ENCODE measurements around the gene AIG1.
"Not testable (repeated sequence)": the region's sequence is repeated elsewhere in the genome, so short reads cannot be mapped to it uniquely, and the experiment has no call there.

AIG1 gene

DNA sequence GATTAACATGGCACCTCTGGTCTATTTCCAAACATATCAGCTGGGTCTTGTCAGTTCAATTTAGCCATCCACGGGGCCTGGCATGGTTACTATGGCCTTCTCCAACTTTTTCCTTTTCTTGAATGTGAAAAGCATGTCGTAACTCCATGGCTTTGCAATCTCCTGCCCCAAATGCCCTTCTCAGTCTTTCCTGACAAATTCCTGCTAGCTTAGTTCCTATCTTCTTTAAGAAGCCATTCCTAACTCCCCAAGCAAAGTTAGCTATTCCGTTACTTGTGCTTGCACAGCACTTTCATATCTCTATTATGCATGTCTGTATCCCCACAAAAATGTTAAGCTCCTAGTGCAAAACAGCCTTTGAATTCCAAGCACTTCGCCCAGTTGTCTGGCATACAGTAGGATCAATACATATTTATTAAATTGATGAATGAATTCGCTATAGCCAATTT, 105.6 kb downstream of the AIG1 start:
- no peak for DNase-seq (ENCODE audit: low spot score)

DNA sequence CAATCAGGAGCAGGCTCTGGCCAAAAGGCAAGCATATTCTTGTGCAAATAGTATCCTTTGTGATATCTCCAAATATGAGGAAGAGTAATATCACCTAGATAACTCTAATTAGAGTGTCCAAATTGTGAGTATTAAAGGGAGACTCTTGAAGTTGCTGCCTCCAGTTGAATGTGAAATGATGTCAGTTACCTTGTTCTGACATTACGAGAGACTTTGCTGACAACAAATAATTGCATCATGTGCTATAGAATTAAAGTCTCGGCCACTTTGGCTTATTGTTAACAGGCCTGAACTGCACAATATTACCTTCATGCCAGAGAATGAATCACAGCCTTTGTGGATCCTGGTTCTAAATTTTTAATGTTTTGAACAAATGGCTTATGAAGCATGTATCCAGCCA, 106.5 kb downstream of the AIG1 start:
- DNase-seq (ENCODE audit: low spot score) = no peak

DNA sequence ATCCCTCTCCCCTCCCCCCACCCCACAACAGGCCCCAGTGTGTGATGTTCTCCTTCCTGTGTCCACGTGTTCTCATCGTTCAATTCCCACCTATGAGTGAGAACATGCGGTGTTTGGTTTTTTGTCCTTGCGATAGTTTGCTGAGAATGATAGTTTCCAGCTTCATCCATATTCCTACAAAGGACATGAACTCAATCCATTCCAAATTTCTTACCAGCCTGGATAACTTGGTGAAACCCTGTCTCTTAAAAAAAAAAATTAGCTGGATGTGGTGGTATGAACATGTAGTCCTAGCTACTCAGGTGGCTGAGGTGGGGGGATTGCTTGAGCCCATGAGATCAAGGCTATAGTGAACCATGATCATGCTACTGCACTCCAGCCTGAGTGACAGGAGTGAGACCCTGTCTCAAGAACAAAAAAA, 107.7 kb downstream of the AIG1 start:
- not testable (repeated sequence) for DNase-seq (ENCODE audit: low spot score)

DNA sequence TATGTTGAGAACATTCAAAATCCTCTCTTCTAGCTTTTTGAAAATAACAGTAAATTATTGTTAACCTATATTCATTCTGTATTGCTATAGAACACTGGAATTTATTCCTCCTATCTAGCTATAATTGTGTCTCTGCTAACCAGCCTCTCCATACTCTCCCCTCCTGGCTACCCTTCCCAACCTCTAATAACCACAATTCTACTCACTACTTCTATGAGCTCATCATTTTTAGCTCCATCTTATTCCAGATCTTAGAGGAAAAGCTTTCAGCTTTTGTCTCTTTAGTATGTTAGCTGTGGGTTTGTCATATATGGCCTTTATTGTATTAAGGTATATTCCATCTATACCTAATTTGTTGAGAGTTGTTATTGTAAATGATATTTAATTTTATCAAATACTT, 108.8 kb downstream of the AIG1 start:
- DNase-seq (ENCODE audit: low spot score) = no peak

DNA sequence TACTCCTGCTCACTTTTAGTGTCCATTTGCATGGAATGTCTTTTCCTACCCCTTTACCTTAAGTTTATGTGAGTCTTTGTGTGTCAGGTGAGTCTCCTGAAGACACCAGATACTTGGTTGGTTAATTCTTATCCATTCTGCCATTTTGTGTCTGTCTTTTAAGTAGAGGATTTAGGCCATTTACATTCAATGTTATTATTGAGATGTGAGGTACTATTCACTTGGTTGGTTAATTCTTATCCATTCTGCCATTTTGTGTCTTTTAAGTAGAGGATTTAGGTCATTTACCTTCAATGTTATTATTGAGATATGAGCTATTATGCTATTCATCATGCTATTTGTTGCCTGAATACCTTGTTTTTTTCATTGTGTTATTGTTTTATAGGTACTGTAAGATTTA, 113.8 kb downstream of the AIG1 start:
- DNase-seq (ENCODE audit: low spot score) = no peak

DNA sequence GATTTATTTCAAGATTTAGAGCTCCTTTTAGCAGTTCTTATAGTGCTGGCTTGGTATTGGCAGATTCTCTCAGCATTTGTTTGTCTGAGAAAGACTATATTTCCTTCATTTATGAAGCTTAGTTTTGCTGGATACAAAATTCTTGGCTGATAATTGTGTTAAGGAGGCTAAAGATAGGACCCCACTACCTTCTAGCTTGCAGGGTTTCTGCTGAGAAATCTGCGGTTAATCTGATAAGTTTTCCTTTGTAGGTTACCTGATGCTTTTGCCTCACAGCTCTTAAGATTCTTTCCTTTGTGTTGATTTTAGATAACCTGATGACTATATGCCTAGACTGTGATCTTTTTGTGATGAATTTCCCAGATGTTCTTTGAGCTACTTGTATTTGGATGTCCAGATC, 114.3 kb downstream of the AIG1 start:
- DNase-seq (ENCODE audit: low spot score) = no peak

DNA sequence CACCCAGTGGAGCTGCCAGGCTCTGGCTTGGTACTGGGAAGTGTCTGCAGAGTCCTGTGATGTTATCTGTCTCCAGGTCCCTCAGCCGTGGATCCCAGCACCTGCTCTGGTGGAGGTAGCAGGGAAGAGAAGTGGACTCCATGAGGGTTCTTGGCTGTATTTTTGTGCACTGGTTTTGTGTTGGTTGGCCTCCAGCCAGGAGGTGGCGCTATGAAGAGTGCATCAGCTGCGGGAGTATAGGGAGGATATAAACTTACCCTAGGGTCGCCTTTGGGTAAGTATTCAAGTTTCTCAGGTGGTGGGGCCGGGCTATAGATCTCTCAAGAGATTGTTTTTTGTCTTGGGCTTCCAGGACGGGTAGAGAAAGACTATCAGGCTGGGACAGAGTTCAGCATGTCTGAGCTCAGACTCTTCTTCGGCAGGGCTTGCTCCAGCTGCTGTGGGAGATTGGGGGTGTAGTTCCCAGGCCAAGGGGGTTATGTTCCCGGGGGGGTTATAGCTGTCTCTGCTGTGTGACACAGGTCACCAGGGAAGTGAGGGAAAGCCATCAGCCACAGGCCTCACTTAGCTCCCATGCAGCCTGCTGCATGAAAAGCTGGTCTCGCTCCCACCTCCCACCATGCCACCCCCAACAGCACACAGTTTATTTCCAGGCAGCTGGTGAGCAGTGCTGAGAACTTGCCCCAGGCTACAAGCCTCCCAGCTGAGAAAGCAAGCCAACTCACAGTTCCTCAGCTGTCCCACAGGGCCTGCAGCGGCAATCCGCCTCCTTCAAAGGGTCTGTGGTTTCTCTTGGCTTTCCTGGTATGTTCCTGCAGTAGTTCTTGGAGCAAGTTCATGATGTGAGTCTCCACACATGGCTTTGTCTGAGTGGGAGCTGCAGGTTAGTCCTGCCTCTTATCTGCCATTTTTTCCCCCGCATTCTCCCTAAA, 115.7 kb downstream of the AIG1 start:
- DNase-seq (ENCODE audit: low spot score) = no peak

DNA sequence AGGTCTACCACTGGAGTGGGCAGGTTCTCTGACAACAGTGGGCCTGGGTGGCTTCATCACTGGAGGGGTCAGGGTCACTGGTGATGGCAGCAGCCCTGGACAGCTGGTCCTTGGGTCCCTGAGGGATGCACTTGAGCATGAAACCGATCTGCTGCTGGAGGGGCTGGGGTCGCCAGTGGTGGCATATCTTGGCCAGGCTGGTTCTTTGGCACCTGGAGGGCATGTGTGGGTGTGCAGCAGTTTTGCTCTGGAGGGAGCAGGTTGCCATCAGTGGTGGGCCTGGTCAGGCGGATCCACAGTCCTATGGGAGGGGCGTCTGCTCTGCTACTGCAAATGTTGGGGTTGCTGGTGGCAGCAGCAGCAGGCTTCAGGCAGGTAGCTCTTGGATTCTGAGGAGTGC, 117.0 kb downstream of the AIG1 start:
- DNase-seq (ENCODE audit: low spot score) = no peak

DNA sequence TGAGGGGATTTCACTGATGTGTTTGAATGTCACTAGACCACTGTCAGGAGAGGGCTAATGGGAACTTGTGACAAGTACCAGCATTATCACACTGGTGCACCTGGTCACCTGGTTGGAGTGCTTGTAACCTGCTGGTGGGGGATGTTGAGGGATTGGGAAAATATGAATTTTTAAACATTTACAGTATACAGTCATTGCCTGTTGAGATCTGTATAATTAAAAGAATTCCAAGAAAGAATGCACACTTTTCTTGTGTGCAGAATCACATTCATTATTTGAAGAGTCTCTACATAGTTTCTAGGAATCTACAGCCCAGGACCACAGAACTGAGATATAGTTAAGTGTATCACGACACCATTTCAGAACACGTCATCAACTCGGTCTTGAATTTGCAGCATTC, 118.4 kb downstream of the AIG1 start:
- DNase-seq (ENCODE audit: low spot score) = no peak

DNA sequence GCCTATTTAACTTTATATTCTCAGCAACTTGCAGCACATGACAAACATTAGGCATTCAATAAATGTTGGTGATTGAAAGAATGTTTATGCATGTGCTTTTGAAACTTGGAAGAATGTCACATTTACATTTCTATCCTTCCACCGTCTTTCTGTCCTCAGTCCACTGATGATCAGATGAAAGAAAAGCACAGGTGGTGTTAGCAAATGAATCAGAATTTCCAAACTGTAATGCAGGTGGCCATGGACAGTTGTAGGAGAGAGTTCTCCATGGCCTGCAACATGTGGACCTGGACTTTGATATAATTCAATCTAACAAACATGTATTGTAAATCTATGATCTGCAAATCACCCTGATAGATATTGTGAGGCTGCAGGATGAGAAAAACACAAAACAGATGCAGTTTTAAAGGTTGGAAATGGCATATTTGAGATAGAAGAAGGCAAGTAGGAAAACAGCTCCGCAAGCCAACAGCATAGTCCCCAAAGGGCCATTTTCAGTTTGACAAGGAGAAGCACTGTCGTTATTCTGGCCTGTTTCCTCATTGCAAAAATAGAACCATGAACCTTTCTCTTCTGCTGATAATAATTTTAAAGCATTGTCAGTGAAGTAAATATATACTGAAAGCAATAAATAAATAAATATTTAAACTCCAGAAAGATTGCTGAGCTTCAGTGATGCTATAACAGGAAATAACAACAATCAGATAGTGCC, 119.4 kb downstream of the AIG1 start:
- DNase-seq (ENCODE audit: low spot score) = no peak

DNA sequence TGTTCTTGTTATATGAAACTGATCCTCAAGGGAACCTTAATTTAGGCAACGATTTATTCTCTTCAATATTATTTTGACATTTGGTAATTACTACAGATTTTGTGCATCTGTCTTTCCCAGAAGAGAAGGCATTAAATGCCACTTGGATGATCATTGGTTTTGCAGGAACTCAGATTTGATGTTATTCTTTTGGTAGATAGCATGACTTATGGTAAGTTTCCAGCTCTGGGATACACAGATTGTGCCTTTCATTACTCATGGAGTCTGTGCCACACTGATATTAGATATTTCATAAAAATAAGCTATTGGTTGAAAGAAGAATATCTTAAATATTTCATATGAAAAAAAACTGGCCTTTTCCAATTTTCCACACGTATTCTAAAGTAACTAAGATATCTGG, 120.1 kb downstream of the AIG1 start:
- no peak for DNase-seq (ENCODE audit: low spot score)

DNA sequence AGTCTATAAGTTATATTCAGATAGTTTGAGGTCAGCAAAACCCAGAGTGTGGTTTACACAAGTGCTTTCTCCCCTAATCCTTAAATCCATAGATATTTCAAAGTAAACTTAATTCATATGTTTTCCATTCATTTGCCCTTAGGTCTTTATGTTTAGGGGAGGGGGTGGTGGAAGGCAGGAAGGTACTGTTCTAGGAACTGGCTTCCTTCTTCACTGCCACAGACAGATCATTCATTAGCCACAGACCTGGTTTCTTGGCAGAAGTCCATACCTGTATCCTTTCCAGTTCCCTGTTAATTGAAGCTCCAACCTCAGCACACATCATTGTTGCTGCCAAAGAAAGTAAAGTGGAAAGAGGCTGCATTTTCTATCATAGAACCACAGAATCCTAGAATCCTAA, 123.0 kb downstream of the AIG1 start:
- no peak for DNase-seq (ENCODE audit: low spot score)

DNA sequence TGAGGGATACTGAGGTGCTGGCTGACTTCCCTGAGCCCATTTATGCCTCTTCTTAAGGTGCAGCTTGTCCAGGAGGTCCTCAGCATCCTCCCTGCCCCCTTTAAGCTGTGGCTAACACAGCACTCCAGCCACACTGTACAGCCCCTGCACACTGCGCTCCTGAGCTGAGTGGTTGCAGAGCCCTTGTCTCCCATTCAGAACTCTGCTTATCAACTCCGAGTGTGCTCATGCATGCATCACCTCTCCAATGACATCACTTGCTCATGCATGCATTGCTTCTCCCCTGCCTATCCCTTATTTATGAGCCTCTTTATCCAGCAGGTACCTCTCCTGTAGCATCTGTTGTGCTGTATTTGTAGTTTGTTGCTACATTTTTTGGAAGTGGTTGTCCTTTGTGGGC, 124.6 kb downstream of the AIG1 start:
- DNase-seq (ENCODE audit: low spot score) = no peak

DNA sequence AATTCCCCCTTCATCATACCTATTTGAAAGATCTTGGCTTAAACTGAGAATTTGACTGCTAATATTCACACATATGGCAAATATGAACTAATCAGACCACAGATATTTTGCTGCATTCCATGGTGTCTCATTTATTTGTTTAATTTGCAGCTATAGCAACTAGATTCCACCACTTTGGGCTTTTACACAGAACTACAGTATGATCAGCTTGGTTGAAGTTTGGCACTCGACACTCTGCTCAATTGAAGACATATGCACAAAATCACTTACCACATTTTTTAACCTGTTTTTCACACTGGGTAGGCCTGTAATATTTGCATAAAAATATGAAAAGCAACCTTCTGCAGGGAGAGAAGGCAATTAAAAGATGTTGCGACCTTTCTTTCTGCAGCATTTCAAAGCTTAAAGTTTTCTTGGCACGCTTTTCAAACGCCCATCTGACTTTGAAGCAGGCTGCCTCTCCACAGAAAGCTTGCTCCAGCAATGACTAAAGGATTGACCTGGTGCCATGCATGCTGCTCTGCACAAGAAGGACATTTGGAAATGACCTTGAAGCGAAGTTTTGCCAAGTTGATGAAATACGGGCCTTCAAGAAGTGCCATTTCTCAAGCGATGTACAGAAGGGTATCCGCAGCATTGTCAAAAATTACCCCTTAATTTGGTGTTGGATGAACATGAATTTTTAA, 126.7 kb downstream of the AIG1 start:
- DNase-seq (ENCODE audit: low spot score) = no peak

DNA sequence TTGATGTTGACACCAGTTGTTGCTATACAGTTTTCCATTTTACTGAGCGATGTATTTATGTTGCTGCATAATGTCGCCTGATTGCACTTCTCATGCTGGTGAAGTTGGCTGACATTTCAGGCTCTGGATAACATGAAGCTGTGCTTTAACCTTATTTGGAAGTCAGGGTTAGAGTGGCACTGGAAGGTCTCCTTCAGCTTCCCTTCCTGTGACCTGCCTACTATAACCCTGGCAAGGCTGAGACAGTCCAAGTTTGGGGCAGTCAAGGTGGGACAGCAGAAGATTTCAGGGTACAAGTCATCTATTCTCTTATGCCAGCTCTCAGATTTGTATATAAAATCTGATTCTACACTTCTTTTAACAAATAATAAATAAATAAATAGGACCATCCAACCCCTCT, 127.6 kb downstream of the AIG1 start:
- no peak for DNase-seq (ENCODE audit: low spot score)

DNA sequence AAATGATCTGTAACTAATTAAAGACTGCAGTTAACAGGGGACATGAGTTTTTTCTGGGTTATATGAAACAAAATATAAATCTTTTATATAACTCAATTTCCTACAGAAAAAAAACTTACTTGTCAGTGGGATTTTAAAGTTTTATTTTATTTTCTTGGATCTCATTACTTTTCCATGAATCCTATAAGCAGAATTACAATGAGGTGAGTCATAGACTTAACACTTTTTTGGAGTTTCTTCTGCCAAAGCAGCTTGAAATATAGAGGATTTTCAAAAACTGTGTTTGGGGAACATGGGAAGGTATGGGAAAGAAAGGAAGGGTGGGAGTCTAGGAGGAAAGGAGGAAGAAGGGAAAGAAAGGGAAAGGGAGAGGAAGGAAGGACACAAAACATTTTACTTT, 130.7 kb downstream of the AIG1 start:
- DNase-seq (ENCODE audit: low spot score) = no peak

DNA sequence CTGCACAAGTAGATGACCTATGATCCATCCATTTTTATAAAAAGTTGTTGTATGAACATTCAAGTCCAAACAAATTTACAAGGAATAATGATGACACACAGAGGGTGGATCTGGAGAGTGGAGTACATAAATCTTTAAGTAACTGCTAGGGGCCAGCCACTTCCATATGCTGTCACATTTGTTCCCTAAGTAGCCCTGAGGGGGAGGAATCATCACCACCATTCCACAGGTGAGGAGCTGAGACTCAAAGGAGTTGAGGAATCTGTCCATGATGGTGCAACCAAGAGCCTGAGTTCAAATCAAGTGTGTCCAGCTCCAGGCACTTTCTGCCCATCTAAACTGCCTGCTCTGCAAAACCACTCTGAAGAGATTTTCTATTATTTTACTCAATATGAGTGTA, 132.1 kb downstream of the AIG1 start:
- DNase-seq (ENCODE audit: low spot score) = no peak

DNA sequence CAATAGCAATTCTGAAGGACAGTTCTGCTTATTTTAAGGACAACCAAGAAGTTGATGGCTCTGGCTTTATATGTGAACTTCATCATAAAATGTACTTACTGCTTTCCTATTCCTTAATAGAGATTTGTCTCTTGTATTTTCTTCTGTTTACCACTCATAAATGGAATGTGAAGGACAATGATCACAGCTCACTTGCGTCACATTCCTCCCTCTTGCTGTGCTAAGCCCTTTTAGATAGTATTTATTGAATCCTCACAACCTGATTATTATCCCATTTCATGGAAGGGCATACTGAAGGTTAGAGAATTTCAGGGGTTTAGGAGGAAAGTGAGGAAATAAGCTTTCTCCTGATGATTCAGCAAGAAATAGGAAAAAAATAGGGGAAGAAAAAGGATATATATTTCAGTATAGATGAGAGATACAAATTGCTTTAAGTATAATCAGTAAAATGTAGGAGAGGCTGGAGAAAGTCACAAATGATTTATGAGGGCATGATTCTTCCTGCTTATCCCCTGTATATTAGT, 132.9 kb downstream of the AIG1 start:
- DNase-seq (ENCODE audit: low spot score) = no peak

DNA sequence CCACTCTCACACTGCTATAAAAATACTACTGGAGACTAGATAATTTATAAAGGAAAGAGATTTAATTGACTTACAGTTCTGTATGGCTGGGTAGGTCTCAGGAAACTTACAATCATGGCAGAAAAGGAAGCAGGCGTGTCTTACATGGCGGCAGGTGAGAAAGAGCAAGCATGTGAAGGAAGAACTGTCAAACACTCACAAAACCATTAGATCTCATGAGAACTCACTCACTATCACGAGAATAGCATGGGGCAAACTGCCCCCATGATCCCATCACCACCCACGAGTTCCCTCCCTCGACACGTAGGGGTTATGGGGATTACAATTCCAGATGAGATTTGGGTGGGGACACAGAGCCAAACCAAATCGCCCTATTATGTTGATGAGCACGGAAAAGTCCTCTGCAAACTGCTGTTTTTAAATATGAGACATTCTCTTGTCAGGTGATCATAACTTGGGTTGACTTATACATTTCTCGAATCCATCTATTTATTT, 133.5 kb downstream of the AIG1 start:
- no peak for DNase-seq (ENCODE audit: low spot score)

DNA sequence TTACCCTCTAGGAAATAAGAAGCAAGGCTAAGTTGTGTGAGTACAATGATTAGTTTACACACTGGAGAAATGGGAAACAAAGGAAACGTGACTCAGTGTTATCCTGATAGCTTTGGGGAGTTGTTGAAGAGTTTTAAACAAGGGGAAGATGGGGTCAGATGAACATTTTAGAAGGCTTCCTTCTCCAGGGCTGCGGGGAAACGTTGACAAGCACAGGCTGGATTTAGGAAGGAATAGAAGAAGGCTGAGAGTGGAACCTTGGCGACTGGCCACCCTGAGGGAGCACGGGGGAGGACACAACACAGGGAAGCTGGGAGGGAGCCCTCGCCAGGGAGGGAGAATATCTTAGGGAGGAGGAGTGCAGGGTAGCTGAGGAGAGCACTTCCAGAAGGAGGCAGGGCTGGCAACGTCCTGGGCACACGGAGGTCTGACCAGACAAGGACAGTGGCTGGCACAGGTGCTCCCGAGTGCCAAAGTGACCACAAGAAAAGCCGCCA, 134.7 kb downstream of the AIG1 start:
- DNase-seq (ENCODE audit: low spot score) = no peak

DNA sequence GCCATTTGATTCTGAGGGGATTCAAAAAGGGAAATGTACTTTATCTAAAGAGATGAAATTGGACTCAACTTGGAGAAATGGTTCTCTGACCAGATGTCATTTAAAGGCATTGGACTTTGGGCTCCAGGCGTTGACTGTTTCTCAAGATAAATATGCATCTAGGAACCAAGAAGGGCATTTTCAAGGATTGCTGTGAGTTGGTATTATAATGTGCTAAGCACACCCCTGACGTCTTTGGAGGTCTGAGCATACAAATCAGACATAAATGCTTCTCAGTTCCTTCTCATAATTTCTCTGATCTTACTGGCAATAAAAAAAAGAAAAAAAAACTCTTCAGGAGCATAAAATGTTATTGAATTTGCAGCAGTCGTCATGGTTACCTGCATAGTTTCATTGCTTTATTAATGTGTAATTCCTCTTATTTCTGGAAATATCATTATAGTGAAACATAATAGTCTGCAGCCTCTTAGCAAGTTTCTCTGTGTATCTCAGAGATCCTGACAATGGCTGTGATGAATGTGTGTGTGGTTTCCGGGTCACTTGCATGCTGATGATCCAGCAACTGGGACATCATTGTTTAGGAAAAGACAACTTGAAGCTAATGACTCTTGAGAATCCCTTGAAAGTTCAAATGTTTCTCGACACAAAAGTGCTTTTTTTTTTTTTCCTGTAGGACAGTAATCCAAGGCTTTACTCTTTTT, 136.0 kb downstream of the AIG1 start:
- no peak for DNase-seq (ENCODE audit: low spot score)

DNA sequence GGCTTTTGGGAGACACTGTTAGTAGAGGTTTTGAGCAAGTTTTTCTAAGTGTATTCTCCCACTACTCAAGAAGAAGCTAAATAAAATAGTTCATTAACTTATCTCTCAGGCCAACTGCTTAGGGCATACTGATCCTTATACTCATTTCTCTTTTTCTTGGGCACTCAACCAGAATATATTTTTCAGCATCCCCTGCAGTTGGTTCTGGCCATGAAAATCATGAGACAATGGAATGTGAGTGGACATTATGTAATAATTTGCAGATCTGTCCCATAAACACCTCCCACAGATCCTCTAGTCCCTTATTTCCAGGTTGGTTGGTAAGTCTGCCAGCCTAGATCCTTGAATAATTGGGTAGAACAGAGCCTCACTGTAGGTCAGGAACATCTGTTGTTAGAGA, 136.7 kb downstream of the AIG1 start:
- DNase-seq (ENCODE audit: low spot score) = no peak
